T-helper 2 cell (primary cell): Measurements from ENCODE around the gene HSD17B13.

Experiments used
- DNase-seq, 5 experiments: peaks; one replicate each; pipeline versions ENCODE4 v3.0.0 to v3.0.0-alpha.2; 2012 to 2022

Gene HSD17B13

DNA sequence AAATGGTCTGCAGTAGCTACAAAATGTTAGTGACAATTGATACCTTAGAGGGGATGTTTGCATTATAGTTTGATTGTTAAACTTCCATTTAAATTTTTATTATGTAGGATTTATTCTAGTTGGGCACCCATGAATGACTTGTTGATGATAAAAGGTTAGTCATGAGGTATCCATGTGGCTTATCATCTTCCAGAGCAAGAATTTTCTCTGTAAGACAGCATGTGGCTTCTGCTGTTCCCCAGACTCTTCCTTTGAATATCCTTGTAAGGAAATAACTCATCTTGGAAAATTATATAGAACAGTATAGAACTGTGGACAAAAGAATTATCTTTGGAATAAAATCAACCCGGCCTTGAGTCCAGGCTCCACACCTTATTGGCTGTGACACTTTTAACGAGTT is 62.2 kb downstream of the HSD17B13 start:
- no peak for DNase-seq

DNA sequence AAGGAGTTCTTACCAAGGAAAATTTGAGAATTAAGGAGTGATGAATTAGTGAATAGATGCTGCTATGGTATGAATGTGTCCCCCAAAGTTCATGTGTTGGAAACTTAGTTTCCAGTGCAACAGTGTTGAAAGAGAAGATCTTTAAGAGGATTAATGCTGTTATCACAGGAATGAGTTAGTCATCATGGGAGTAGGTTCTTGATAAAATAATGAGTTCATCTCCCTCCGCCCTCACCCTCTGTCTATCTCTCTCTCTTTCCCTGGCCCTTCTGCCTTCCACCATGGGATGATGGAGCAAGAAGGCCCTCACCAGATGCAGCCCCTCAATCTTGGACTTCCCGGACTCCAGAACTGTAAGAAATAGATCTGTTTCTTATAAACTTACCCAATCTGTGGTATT is 64.0 kb downstream of the HSD17B13 start:
- no peak for DNase-seq

DNA sequence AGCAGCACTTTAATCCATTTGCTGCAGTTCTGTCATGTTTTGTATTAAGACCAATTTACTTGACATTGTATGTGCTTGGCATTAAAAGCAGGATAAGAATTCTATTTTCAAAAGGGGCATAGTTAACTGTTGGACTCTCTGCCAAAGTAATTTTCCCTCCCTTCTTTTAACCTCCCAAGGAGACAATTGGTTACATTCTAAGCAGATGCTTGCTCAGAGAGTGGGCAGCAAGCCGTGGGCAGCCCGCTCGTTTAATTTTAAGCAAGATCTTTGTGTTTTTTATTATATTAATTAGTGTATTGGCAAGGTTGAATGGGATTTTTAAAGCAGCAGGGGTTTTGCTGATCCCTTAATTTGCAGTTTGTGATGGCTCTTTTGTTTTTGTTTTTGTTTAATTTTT is 65.2 kb downstream of the HSD17B13 start:
- no peak for DNase-seq

DNA sequence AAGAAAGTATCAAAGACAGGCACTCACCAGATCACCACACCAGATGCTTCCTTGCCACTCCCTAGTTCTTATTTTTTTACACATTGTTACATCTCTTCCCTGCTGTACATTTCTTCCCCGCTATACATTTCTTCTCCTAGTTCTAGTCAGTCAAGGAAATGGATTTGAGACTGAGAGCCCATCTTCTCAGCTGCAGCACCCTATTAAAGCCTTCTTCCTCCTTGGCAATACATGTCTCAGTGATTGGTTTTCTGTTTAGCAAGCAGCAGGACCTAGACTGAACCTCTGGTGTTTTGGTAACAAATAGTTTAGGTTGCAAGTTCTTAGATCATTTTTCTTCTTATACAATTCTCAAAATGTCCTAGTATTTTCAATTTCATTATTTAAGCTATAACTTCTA is 66.9 kb downstream of the HSD17B13 start:
- DNase-seq, result no peak
